ENCODE measurements around the gene CKAP5.

DNA sequence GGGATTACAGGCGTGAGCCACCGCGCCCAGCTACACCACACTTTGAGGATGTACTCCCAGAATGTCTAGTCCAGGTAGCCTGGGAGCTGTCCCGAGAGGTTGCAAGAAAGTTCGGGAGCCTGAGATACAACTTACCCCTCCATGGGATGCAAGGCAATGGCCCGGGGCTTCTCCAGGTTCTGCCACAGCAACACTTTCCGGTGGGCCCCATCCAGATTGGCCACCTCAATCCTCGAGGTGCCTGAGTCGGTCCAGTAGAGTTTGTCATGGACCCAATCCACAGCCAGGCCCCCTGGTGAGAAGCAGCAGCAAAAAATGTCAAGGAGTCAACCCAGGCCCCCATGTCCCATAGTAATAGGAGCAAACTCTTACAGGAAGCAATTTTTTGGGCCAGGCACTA is 46.8 kb upstream of the CKAP5 start:
- TF ChIP-seq, protein P1, sequence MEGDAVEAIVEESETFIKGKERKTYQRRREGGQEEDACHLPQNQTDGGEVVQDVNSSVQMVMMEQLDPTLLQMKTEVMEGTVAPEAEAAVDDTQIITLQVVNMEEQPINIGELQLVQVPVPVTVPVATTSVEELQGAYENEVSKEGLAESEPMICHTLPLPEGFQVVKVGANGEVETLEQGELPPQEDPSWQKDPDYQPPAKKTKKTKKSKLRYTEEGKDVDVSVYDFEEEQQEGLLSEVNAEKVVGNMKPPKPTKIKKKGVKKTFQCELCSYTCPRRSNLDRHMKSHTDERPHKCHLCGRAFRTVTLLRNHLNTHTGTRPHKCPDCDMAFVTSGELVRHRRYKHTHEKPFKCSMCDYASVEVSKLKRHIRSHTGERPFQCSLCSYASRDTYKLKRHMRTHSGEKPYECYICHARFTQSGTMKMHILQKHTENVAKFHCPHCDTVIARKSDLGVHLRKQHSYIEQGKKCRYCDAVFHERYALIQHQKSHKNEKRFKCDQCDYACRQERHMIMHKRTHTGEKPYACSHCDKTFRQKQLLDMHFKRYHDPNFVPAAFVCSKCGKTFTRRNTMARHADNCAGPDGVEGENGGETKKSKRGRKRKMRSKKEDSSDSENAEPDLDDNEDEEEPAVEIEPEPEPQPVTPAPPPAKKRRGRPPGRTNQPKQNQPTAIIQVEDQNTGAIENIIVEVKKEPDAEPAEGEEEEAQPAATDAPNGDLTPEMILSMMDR (IDR thresholded peaks at IDR 0.05), result no peak
- TF ChIP-seq POLR2AphosphoS5 (IDR thresholded peaks at IDR 0.05), result no peak
